Stimulated activated CD8-positive, alpha-beta memory T cell treated with anti-CD3 and anti-CD28 coated beads, Interleukin-4, amount 100 ng/mL, for 1 hour (primary cell): Measurements from ENCODE around the gene ADAMTSL4.
"Not testable (repeated sequence)": the region's sequence is repeated elsewhere in the genome, so short reads cannot be mapped to it uniquely, and the experiment has no call there.

ENCODE experiments used
- DNase-seq, 2 donors: peaks; one replicate each; pipeline ENCODE4 v3.0.0-alpha.2; 2020; ENCODE audit warnings: low read depth in 2 of 2, low spot score in 1 of 2

The ADAMTSL4 gene

DNA sequence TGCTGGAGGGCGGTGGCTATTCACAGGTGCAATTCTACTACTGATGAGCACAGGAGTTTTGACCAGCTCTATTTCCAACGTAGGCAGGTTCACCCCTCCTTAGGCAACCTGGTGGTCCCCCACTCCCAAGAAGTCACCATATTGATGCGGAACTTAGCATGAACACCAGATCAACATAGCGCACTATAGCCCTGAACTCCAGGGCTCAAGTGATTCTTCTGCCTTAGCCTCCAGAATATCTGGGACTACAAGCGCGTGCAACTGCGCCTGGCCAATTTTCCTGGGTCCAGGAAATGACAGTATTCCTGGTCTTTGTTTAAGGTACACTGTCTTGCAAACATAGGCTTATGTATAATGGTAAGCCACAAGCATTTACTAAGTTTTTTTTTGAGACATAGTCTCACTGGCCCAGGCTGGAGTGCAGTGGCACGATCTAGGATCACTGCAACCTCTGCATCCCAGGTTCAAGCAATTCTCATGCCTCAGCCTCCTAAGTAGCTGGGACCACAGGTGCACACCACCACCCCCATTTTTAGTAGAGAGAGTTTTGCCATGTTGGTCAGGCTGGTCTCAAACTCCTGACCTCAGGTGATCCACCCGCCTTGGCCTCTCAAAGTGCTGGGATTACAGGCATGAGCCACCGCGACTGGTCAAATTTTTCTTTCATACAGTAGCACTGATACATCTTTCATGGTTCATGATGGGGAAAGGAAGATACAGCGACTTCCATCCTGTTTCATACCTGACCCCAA, 17.6 kb downstream of the ADAMTSL4 start:
- DNase-seq = no peak

DNA sequence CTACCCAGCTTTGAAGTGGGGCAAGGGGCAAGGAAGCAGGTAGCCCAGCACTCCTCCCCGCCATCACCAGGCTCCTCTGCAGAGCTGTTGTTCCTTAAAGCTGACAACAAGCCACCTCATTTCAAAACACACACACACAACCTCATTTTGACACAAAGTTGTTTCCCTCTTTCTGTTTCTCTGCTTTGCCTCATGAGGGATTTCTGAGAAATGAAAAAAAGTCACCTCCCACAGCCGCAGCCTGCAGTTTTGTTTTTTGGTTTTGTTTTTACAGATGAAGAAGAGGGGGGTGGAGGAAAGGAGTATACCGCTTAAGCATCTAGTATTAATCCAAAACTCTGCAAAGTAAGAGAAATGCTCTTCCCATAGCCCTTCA, 18.1 kb downstream of the ADAMTSL4 start:
- no peak for DNase-seq

DNA sequence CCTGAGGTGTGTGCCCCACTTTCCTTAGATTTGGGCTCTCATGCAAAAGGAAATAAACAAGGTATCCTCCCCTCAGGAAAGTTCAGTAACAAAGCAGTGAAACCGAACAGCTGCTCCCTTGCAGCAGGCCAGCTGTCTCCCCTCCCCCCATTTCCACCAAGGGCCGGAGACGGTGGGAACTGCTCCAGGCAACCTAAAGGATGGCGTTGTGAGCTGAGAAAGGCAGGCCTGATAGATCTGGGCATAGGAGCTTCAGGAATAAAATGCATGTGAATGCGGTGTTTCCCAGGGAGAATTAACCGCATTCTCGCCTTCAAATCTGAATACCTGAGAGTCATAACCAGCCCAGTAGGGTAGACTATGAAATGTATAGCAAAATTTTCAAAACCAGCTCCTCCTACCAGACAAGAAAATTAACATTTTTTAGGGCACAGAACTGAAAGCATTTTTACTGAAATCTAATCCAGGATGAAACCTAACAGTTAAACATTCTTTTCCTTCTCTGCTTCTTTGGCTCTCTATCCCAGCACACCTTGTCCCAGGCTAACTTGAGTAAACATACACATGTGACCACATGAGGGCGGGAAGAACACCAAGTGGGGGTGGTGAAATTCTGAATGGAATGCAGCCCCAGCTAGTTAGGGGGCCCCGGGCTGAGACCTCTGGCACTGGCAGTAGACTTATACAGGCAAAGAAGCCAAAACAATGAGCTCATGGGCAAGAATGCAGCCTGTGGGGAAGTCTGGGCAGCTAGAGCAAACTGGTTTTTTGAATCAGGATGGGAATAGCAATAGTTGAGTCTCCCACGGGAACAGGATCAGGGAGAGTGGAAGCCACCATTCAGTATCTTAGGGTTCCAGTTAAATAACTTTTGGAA, 18.7 kb downstream of the ADAMTSL4 start:
- no peak for DNase-seq

DNA sequence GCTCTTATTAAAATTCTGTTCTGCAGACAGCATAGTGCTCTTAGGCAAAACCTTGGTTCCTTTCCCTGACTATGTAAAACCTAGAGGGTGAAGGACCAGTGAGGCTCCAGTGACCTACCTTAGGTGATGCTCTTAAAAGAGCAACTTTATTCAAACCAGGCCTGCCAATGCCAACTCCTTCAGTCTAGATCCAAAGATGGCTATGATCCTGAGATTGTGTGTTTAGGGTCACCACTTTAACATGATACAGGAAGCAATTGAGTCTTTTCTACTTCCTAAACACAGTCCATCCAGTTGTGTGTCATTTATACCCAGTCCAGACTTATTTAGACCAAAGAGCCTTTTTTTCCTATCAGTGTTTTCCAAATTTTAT, 19.4 kb downstream of the ADAMTSL4 start:
- DNase-seq = no peak

DNA sequence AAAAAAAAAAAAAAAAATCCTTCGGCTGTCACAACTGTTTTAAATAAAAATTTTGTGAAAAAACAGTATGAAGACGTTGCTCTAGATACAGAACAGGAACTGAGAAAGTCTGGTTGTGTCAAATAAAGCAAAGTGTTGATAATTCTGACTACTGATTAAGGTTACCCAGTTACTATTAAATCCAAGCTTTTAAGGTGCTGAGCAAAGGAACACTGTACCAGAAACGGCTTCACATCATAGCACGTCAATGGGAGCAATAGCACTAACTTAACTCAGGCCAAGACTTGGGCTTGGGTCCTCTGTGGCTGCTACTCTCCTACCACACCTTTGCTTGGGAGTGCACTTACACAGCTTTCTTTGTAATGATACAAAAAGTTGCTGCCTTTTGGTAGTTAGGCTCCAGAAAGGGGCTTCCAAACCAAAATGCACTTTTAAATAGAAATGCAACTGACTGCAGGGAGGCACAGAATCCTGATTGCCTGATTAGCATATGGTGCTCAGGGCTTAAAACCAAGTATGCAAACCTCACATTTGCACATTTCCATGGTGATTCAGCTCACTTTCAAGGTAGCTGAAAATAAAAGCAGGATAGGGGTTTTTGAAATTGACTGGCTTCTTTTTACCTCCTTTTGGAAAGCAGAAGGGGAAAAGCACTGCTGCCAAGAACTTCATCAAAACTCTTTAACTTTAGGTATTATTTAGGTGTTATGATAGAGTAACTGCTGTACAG, 23.9 kb downstream of the ADAMTSL4 start:
- DNase-seq = no peak

DNA sequence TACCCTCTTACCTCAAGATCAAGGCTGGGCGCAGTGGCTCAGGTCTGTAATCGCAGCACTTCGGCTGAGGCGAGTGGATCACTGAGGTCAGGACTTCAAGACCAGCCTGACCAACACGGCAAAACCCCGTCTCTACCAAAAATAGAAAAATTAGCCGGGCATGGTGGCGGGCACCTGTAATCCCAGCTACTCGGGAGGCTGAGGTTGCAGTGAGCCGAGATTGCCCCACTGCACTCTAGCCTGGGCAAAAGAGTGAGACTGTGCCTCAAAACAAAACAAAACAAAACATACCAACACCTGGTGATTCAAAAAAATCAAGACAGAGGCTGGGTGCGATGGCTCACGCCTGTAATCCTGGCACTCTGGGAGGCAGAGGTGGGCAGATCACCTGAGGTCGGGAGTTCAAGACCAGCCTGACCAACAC, 24.5 kb downstream of the ADAMTSL4 start:
- DNase-seq = not testable (repeated sequence)

DNA sequence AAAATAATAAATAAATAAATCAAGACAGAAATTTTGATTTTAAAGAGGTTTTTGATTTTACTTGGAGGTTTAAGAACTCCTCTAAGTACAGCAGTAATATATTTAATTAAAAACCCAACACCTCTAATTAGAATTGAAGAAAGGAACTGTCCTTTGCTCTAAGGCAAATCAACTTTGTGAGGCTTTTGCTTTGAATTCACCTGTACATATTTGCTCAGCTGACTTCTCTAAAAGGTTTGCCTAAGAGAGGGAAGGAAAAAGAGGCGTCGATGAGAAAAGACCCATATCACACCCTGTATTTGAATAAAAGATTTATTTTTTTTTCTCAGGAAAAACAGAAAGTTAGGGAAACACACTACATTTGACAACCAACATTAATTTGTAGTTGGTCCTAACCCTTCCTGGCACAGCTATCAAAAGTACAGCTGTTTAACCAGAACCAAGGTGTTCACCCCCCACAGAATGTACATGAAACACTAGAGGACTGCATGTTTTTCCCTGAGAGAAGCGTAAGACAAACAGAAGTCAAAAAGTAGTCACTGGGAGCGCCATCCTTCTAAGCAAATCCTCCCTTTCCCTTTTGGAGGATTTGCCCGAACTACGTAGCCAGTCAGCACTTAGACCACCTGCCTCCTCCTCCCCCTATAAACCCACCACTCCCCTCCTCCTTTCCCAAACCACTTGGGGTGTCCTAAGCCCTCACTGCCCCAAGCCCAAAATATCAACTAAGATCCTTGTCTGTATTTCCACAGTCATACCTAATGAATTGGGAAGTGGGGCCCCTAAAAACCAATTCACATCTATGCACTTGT, 25.3 kb downstream of the ADAMTSL4 start:
- DNase-seq = no peak

DNA sequence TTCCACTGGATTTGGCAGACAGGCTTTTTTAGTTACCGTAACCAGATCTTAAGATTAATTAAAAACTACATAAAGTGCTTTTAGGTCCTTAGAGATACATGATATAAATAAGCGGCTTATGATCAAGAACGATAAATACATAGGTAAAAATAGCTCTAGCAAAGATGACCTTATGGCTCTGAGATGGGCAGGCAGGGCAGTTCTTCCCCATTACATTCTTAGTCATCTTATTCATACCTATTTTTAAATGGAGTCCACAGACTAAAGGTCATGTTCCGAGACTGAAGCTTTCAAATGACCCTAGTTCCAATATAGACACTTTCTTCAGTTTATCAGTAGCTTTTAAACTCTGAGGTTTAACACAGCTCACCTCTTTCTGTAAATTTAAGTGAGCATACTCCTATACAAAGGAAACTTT, 25.9 kb downstream of the ADAMTSL4 start:
- DNase-seq = no peak

DNA sequence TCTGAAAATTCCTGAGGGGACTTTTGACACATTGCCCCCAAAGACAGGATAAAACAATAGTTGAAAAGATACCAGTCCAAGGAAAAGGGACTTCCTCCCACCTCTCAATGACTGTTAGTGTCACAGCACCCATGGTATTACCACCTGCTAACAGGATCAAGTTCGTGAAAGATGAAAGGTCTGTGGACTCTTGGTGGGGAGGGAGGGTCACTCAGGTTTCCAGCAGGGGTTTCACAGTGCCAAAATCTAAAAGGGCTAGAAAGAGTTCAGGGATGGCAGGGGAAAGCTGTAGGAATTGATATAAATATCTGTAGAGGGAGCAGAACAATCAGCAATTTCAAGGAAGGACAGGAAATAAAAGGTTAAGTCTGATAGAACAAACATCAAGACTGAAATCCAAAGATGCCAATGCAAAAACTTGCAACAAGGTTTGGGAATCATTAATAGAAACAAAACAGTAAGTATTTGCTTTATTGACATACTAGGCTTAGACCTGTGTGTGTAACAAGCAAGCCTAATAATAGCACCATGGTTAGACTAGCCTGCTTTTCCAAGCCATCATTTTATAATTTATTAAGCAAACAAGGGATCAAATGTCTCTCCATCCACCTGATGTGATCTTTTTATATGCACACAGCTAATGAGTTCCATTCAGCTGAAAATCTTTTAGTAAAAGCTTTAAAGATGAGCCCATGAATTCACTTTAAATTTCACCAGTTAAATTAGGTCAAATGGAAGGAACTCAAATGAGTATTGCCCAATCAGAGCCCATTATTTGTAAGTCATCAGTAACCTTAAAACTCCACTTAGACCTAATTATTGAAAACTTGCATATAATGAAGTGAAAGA, 26.5 kb downstream of the ADAMTSL4 start:
- no peak for DNase-seq

DNA sequence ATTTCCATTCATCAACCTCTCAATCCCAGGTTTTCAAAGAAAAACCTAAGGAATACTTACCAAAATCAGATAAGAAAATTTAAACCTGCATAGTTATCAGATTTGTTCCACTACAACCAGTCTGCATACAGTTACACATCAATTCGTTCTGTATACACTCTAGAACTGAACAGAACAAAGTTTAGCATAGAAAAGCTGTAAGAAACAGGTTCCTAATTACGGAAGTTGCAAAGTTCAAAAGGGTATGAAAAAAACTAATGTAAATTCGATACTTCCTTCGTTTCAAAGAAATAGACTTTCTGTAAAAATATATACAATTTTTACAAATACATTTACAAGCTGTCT, 27.1 kb downstream of the ADAMTSL4 start:
- no peak for DNase-seq

DNA sequence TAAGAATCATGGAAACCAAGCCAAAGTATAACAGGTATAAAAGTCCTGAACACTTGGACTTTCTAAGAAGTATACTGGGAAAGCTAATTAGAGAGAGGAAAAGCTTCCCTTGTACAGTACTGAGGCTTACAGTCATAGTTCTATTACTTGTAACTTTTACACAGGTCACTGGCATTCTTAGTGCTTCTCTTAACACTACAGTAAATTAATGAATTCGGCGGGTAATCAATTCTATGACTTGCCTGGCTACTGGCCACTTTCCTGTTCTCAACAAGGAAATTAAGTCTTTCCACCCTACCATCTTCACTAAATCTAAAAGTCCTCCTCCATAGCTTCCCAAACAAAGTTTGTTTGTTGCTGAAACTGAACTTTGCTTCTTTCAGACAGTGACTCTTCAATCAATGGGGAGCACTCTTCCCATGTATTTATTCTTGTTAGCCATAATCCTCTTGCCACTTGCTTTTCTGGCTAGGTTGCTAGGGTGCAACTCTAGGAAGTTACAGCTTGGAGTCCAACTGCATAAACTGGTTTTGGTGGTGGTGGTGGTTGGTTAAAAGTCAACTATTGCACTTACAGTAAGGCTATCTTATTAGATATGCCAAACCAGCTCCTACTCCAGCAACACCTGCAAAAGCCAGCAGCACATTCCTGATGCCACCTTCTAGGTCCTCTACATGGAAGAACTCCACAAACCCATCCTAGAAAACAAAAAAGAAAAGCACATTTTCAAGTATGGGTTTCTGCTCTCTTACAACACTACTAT, 27.8 kb downstream of the ADAMTSL4 start:
- no peak for DNase-seq

DNA sequence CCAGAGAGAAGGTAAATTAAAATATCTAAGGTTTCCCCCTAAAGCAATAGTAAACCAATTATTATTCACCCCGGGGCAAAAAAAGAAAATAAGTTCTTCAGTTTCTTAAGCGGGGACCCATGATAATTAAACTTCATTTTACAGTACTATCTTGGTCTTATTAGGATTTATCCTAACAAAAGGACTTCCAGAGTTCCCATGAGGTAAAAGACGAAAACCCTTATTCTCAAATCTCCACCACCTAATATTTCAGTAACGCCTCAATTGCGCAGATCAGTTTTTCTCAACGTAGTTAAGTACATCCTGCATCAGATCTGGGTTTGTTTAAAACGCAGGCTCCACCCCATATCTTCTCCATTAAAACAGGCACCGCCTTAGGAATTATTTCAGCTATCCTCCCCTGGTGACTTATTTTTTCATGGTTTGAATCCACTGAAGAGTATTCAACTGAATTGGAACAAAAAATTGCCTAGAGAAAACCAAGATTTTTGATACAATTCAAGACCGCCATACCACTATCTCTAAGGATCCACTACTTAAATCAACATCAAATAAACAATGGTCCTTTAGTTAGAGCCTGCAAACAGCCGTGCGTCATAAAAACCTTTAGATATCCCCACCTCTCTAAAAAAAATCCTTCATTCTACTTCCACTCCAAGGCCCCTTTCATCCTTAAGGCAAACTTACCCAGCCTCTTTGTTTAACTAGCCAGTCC, 28.5 kb downstream of the ADAMTSL4 start:
- no peak for DNase-seq

DNA sequence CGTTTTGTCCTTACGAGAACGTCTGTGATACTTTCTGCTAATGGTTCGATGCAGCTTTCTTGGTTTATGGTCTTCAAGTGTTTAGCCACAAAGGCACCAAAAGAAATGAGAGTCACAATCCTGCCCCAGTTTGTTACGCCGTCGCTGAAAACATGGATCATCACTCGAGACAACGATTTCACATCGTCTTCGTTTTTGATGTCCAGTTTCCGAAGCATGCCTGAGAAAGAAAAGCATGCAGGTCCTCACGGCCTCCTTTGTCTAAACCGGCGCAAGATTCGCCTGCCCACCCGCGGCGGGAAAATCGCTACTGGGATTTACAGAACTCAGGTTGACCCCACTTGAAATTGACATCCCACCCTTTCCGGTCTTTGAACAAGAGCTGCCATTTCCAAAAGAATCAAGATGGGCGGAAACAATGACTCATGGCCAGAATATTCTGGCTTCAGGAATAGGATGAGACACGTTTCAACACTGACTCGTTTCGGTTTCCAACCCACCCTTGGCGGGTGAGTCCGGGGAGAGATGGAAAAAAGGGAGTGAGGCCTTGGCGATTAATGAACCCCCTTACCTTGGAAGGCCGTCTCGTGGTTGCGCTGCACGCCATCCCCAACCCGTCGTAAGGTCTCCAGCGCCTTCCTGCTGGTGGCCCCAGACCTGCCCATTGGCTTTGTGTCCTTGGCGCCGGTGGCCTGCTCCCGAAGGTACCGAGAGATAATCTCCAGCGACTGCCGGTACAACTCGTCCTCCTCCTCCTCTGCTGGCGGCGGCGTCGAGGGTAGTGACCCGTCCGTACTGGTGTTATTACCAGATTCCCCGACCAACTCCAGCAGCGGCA, 29.3 kb downstream of the ADAMTSL4 start:
- no peak for DNase-seq

DNA sequence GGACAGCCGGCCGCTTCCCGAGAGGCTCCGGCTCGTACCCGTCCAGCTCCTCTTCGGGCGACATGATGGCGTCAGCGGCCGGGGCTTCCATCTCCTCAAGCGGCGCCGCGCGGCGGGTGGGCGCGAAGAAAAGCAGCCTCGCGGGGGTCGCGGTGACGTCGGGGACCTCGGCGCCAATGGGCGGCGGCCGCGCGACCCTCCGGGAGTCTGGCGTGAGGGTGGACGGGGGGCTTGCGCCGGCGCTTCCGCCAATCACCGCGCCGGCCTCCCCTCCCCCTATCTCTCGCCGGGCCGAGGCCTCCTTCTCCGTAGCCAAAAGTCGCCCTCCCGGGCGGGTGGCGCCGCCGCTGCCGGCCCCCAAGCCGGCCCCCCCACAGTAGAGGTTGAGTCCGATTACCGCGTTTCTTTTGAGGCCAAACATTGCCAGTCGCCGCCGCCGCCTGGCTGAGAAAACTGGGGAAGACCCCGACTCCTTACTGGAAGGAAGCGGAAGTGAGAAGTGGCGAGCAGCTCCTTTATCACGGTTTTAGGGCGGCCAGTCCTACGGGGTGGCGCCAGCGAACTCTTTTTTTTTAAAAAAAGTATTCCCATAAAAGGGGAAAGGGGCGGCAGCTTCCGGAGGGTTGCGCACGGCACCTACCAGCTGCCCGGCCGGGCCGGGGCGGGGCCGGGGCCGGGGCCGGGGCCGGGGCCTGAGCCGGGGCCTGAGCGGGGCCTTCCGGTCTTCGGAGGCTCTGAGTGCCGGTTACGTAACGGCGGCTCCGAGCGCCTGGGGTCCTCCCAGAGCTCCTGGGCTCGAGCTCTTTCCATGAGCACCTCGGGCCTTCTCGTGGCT, 30.1 kb downstream of the ADAMTSL4 start, which contains the start of gene MCL1:
MCL1 (minus strand) TSS at position 501 of the 835 bp plus-strand sequence; CDS start at position 421, 80 bp downstream.
- peak; percentile 80 to 82 for DNase-seq

DNA sequence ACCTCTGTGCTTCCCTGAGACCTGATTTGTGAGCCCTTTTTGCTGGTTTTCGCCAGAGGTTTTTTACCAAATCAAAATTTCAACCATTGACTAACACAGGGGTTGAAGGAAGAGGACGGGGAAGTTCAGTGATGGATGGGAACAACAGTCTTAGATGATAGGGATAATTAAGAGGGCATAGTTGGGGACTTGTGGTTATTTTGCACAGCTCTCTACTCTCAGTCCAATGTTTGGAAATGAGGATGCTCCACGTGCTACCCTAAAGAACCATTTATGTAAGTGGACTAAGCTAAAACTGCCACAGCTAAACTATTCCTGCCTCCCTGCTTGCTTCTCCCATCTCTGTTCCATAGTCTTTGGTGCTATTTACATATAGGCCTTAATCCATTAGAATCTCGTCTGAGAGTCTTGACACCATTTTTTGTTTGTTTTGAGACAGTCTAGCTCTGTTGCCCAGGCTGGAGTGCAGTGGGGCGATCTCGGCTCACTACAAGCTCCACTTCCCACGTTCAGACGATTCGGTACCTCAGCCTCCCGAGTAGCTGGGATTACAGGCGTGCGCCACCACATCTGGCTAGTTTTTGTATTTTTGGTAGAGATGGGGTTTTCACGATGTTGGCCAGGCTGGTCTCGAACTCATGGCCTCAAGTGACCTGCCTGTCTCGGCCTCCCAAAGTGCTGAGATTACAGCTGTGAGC, 30.9 kb downstream of the ADAMTSL4 start:
- no peak for DNase-seq

DNA sequence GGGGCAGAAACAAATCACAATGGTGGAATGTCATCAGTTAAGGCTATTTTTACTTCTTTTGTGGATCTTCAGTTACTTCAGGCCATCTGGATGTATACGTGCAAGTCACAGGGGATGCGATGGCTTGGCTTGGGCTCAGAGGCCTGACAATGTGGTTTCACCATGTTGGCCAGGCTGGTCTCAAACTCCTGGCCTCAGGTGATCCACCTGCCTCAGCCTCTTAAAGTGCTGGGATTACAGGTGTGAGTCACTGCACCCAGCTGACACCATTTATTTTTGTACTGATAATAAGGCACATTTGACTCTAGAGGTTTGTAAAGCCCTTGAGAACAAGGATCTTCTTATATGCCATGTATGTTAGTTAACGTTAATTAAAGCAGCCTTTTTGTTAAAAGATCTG, 31.8 kb downstream of the ADAMTSL4 start:
- not testable (repeated sequence) for DNase-seq
